DND-41 (cell line): Measurements from ENCODE around the gene ARSB.

Source experiments
- ATAC-seq: fragments of 200-7000 bp; cut with Tn5 transposase; 3 replicates; pipeline ENCODE4 v1.9.1; 2021; ENCODE audit warnings: low read depth; ENCODE audit not compliant: insufficient read depth
- DNase-seq: peaks from one replicate; pipeline ENCODE4 v3.0.0-alpha.2; 2020
- H2AFZ ChIP-seq: 2 replicates; pipeline ENCODE4 v1.6.0; 2012; ENCODE audit warnings: low read depth, low read length
- H3K27ac ChIP-seq: 2 replicates; pipeline ENCODE4 v1.5.1; 2012; ENCODE audit warnings: low read length, inconsistent platforms
- H3K27me3 ChIP-seq: fragments of 200-600 bp; sonication (generic); 2 replicates; pipeline ENCODE4 v1.6.0; 2012; ENCODE audit warnings: low read length, mild to moderate bottlenecking, inconsistent platforms; ENCODE audit not compliant: insufficient read depth, poor library complexity
- H3K36me3 ChIP-seq: 2 replicates; pipeline ENCODE4 v1.5.1; 2012; ENCODE audit warnings: low read length, inconsistent platforms; ENCODE audit not compliant: insufficient read depth
- H3K4me1 ChIP-seq: 2 replicates; pipeline ENCODE4 v1.5.1; 2012; ENCODE audit warnings: mild to moderate bottlenecking, low read length; ENCODE audit not compliant: insufficient read depth
- H3K4me2 ChIP-seq: 2 replicates; pipeline ENCODE4 v1.6.0; 2012; ENCODE audit warnings: mild to moderate bottlenecking, moderate library complexity, low read length, inconsistent platforms; ENCODE audit not compliant: insufficient read depth
- H3K4me3 ChIP-seq, 2 experiments: fragments of 200-600 bp in 1 of 2; shearing (Covaris generic) in 1 of 2; 2 replicates each; pipeline ENCODE4 v1.5.1; 2012 to 2016; ENCODE audit warnings: inconsistent platforms in 2 of 2, low read length in 2 of 2, mild to moderate bottlenecking in 2 of 2, low read depth in 1 of 2, moderate library complexity in 1 of 2
- H3K79me2 ChIP-seq: 2 replicates; pipeline ENCODE4 v1.6.0; 2012; ENCODE audit warnings: low read length, inconsistent platforms; ENCODE audit not compliant: insufficient read depth
- H3K9ac ChIP-seq: 2 replicates; pipeline ENCODE4 v1.6.0; 2012; ENCODE audit warnings: low read depth, mild to moderate bottlenecking, inconsistent platforms, low read length, moderate library complexity
- H3K9me3 ChIP-seq: 2 replicates; pipeline ENCODE4 v1.5.1; 2012; ENCODE audit warnings: low read length, moderate library complexity, mild to moderate bottlenecking, inconsistent platforms; ENCODE audit not compliant: insufficient read depth, severe bottlenecking
- H4K20me1 ChIP-seq: 2 replicates; pipeline ENCODE4 v1.6.0; 2012; ENCODE audit warnings: low read length; ENCODE audit not compliant: insufficient read depth
- EZH2 ChIP-seq: IDR thresholded peaks from 3 replicates; pipeline ENCODE4 v1.6.1; 2012; ENCODE audit warnings: borderline replicate concordance, low read depth, mild to moderate bottlenecking, moderate library complexity, low read length, inconsistent platforms; ENCODE audit not compliant: severe bottlenecking
- TF ChIP-seq, protein P1 (sequence below): IDR thresholded peaks from 2 replicates; pipeline ENCODE4 v1.5.1; 2012; ENCODE audit warnings: borderline replicate concordance, low read length, moderate library complexity, mild to moderate bottlenecking; ENCODE audit not compliant: poor library complexity, severe bottlenecking; ENCODE audit errors: extremely low read depth

The ARSB gene

DNA sequence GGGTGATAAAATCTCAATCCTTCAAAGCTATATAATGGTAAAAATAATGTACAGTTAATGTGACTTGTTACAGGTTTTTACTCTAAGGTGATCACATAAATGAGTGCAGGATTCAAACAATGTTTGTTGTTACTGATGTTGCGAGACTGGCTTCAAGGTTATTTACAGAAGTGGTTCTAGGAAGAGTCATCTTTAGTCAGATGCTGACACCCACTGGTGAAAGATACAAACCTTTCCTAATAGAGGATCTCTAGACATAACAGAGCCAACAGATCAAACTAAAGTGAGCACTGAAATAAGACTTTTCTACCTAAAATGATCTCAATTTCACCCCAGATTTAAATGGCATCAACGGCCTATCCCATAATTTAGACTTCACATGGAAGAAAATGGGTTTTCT is 20.2 kb downstream of the ARSB start:
- ATAC-seq (peak; percentile 72), DNase-seq (no peak)
- H3K79me2 ChIP-seq, result no peaks in the 10 kb centered on the region
- H3K4me1 ChIP-seq, result no peaks in the 10 kb centered on the region
- H3K27me3 ChIP-seq, result no peaks in the 10 kb centered on the region
- H3K4me3 ChIP-seq, result no peak overlapping the region
- H4K20me1 ChIP-seq, result no peaks in the 10 kb centered on the region
- TF ChIP-seq, protein P1, sequence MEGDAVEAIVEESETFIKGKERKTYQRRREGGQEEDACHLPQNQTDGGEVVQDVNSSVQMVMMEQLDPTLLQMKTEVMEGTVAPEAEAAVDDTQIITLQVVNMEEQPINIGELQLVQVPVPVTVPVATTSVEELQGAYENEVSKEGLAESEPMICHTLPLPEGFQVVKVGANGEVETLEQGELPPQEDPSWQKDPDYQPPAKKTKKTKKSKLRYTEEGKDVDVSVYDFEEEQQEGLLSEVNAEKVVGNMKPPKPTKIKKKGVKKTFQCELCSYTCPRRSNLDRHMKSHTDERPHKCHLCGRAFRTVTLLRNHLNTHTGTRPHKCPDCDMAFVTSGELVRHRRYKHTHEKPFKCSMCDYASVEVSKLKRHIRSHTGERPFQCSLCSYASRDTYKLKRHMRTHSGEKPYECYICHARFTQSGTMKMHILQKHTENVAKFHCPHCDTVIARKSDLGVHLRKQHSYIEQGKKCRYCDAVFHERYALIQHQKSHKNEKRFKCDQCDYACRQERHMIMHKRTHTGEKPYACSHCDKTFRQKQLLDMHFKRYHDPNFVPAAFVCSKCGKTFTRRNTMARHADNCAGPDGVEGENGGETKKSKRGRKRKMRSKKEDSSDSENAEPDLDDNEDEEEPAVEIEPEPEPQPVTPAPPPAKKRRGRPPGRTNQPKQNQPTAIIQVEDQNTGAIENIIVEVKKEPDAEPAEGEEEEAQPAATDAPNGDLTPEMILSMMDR, result peak; percentile 49
- no peak for TF ChIP-seq EZH2
- no peak overlapping the region for H3K27ac ChIP-seq
- H3K4me2 ChIP-seq, result no peak overlapping the region
- no peaks in the 10 kb centered on the region for H3K9me3 ChIP-seq
- no peak overlapping the region for H3K9ac ChIP-seq
- peaks cover 23% of the 10 kb centered on the region for H3K36me3 ChIP-seq
- no peak overlapping the region for H2AFZ ChIP-seq

DNA sequence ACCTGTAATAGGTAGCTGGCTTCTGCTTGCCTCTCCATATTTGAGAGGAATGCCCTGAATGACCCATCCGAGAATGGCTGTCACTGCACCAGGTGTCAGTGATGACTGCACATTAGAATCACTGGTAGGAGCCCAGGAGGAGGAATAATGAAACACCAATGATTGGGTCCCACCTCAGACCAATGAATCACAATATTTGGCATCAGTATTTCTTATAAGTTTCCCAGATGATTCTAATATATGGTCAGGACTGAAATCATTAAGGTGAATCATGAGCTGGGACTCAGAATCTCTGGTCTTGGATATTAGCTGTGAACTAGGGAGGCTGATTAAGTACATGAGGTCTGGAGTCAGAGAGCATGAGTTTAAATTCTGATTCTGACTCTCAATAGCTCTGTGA is 23.4 kb downstream of the ARSB start:
- no peaks in the 10 kb centered on the region for H3K9me3 ChIP-seq
- TF ChIP-seq EZH2, result no peak
- TF ChIP-seq, protein P1, result no peak
- ATAC-seq, result no peak
- no peak overlapping the region for H3K27ac ChIP-seq
- H2AFZ ChIP-seq, result no peak overlapping the region
- no peak overlapping the region for H3K9ac ChIP-seq
- H3K36me3 ChIP-seq, result peaks cover 19% of the 10 kb centered on the region
- H3K4me3 ChIP-seq, result no peak overlapping the region
- H3K4me1 ChIP-seq, result no peaks in the 10 kb centered on the region
- no peaks in the 10 kb centered on the region for H4K20me1 ChIP-seq
- H3K27me3 ChIP-seq, result no peaks in the 10 kb centered on the region
- H3K79me2 ChIP-seq, result no peaks in the 10 kb centered on the region
- H3K4me2 ChIP-seq, result no peak overlapping the region
- DNase-seq, result no peak

DNA sequence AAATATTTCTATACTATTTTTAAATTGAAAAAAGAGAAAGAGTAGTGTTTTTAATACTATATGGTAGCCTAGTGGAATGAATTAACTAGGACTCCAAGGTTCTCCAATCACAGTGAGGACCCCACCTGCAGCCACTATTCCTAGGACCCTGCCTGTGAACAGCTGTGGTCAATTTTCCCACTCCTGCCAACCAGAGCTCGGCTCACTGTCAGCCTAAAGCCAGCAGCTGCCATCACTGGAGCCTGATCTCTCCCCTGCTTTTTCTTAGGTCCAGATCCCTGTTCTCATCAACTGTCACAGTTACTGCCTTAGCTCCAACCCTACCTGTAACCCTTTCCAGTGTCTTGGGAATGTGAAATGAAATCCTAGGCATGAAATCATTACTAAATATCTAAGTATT is 25.3 kb downstream of the ARSB start:
- H3K9ac ChIP-seq, result no peak overlapping the region
- DNase-seq (no peak), ATAC-seq (no peak)
- no peaks in the 10 kb centered on the region for H4K20me1 ChIP-seq
- H3K27me3 ChIP-seq, result no peaks in the 10 kb centered on the region
- no peak overlapping the region for H2AFZ ChIP-seq
- TF ChIP-seq EZH2, result no peak
- TF ChIP-seq, protein P1, result no peak
- H3K4me3 ChIP-seq, result no peak overlapping the region
- H3K79me2 ChIP-seq, result no peaks in the 10 kb centered on the region
- no peak overlapping the region for H3K4me2 ChIP-seq
- H3K36me3 ChIP-seq, result peaks cover 25% of the 10 kb centered on the region
- no peaks in the 10 kb centered on the region for H3K4me1 ChIP-seq
- H3K9me3 ChIP-seq, result no peaks in the 10 kb centered on the region
- H3K27ac ChIP-seq, result no peak overlapping the region
